ENCODE measurements around the gene PPEF2.

PPEF2 gene

GRCh38 chr4:75834095-75834771, 68.0 kb downstream of the PPEF2 start:
- DNase-seq = no peak

GRCh38 chr4:75831856-75832405, 70.3 kb downstream of the PPEF2 start:
- DNase-seq = no peak

GRCh38 chr4:75830906-75831305, 71.3 kb downstream of the PPEF2 start:
- DNase-seq = no peak

- no peak for DNase-seq
Observed at GRCh38 chr4:75823812-75824211, 78.4 kb downstream of the PPEF2 start.

- no peak for DNase-seq
Observed at GRCh38 chr4:75822416-75822815, 79.8 kb downstream of the PPEF2 start.

- no peak for DNase-seq
Observed at GRCh38 chr4:75821966-75822365, 80.3 kb downstream of the PPEF2 start.

GRCh38 chr4:75821216-75821615, 81.0 kb downstream of the PPEF2 start:
- no peak for DNase-seq

- no peak for DNase-seq
Observed at GRCh38 chr4:75820676-75821075, 81.6 kb downstream of the PPEF2 start.

GRCh38 chr4:75820197-75820596, 82.1 kb downstream of the PPEF2 start:
- DNase-seq = no peak

- DNase-seq = no peak
Observed at GRCh38 chr4:75819121-75819520, 83.1 kb downstream of the PPEF2 start.

- no peak for DNase-seq
Observed at GRCh38 chr4:75817901-75818300, 84.4 kb downstream of the PPEF2 start.
